ENCODE measurements around the gene MUC12.

DNA sequence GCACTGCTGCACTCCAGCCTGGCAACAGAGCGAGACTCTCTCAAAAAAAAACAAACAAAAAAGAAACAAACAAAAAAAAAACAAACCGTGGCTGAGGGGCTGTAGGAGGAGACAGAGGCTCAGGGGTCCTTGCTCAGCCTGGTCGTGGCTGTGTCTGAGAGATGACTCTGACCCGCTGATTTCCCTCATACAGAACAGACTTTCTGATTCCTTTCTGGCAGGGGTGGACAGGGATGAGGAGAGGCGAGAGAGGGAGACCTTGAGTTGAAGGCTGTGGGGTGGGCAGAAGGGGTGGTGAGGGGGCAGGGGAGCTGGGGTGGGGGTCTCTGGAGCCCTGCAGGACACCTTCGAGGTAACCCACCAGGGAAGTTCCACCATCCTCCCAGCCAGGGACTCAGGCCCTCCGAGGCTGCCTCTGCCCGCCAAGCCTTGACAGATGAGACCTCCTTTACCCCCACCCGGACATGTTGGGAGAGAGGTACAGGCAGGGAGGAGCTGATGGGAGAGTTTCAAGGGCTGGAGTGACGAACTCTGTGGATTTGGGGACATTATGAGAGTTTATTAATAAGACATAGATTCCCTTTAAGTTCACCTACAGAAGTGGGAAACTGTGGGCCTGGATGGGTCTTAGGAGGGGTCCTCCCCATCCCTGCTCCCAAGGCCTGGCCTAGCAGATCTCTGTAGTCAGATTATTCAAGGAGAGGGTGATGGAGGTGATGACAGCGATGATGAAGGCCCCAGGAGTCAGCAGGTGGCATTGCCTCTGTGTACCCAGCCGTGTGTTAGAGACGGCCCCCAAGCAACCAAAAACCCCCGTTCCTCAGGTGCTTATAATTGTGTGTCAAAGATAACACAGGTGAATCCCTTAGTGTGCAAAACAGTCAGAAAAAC lies 2.0 kb downstream of the MUC12 start:
- TF ChIP-seq EZH2 (IDR thresholded peaks at IDR 0.05; ENCODE audit: borderline replicate concordance), result no peak
- TF ChIP-seq, protein P1, sequence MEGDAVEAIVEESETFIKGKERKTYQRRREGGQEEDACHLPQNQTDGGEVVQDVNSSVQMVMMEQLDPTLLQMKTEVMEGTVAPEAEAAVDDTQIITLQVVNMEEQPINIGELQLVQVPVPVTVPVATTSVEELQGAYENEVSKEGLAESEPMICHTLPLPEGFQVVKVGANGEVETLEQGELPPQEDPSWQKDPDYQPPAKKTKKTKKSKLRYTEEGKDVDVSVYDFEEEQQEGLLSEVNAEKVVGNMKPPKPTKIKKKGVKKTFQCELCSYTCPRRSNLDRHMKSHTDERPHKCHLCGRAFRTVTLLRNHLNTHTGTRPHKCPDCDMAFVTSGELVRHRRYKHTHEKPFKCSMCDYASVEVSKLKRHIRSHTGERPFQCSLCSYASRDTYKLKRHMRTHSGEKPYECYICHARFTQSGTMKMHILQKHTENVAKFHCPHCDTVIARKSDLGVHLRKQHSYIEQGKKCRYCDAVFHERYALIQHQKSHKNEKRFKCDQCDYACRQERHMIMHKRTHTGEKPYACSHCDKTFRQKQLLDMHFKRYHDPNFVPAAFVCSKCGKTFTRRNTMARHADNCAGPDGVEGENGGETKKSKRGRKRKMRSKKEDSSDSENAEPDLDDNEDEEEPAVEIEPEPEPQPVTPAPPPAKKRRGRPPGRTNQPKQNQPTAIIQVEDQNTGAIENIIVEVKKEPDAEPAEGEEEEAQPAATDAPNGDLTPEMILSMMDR (IDR thresholded peaks at IDR 0.05; ENCODE audit: poor library complexity), result no peak
